H1 (cell line): Measurements from ENCODE around the gene SLC35B1. TPM values are rescaled to one million over a fixed set of nuclear protein-coding genes. Genes with fewer than 3 reads are reported as not detected.

Experiments
- CHD1 ChIP-seq: IDR thresholded peaks from 2 replicates; pipeline ENCODE4 v1.6.1; 2012; ENCODE audit warnings: low read depth, low read length, improper control_type of control experiment
- KDM1A ChIP-seq: fragments of 200-600, 300-600 bp; sonication (generic); IDR thresholded peaks from 2 replicates; pipeline ENCODE4 v1.7.1; 2016; ENCODE audit warnings: mild to moderate bottlenecking, low read length, borderline replicate concordance
- SAP30 ChIP-seq: fragments of 300-600 bp; sonication (generic); IDR thresholded peaks from 2 replicates; pipeline ENCODE4 v1.7.1; 2012; ENCODE audit warnings: low read length, moderate library complexity, mild to moderate bottlenecking, inconsistent platforms; ENCODE audit not compliant: insufficient read depth, insufficient replicate concordance
- polyA plus RNA-seq, 7 experiments: library from polyadenylated mRNA; depleted of rRNA in 3 of 7; stranded (reverse) in 5 of 7; unstranded in 2 of 7; fragments of >200 nt in 5 of 7; fragments of 200-250 nt in 2 of 7; gene quantifications; 1 replicate in 5 of 7; 2 replicates in 1 of 7; 4 replicates in 1 of 7; pipeline versions ENCODE4 v1.2.1 to v1.2.3, GENCODE V29; 2011 to 2013; ENCODE audit warnings: missing spikeins in 2 of 7, mixed read lengths in 2 of 7
- total RNA-seq: library from RNA; stranded (reverse); fragmentation: NEBNext Ultra II Directional; extraction: Animal tissue kit (Norgen Biotek cat#: 25700); gene quantifications from 2 replicates; pipeline ENCODE4 v1.2.1, GENCODE V29; 2021
- TF ChIP-seq, protein P1 (sequence below): IDR thresholded peaks from 2 replicates; pipeline ENCODE4 v1.6.1; 2011; ENCODE audit warnings: low read depth, mild to moderate bottlenecking, low read length; ENCODE audit not compliant: insufficient read depth

Gene SLC35B1
- total and polyA plus RNA-seq, 2 of the 8 experiments (the other 6 are each of a cell fraction or from before 2014, with no cell fraction given) = 56.5 to 87.7 TPM

DNA sequence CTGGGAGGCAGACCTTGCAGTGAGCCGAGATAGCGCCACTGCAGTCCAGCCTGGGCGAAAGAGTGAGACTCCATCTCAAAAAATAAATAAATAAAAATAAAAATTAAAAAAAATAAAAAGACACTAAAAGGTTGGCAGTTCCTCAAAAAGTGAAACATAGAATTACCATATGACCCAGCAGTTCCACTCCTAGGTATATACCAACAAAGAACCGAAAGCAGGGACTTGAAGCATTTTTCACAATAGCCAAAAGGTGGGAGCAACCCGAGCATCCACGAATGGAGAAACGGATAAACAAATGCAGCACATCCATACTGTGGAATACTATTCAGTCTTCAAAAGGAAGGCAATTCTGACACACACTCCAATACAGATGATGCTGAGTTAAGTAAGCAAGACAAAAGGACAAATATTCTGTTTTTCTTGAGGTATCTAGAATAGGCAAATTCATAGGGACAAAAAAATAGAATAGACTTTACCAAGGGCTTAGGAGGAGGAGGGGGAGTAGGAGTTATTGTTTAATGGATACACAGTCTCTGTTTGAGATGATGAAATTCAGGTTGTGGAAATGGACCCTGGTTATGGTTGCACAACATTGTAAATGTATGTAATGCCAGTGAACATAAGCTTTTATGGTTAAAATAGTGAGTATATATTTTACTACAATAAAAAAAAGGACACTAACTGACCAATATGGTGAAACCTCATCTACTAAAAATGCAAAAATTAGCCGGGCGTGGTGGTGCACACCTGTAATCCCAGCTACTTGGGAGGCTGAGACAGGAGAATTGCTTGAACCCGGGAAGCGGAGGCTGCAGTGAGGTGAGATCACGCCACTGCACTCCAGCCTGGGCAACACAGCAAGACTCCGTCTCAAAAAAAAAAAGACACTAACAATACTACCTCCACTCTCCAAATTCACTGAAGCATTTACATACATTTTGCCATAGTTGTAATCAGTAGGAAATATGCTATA lies 27.0 kb upstream of the SLC35B1 start (continued):
- TF ChIP-seq SAP30 (no peak), KDM1A (no peak), CHD1 (no peak)
- TF ChIP-seq, protein P1, sequence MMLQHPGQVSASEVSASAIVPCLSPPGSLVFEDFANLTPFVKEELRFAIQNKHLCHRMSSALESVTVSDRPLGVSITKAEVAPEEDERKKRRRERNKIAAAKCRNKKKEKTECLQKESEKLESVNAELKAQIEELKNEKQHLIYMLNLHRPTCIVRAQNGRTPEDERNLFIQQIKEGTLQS = no peak
